SK-N-SH (cell line): ENCODE measurements around the gene ARG2.

Experiments used
- CHD2 ChIP-seq: fragments of 150-350 bp; IDR thresholded peaks from 2 replicates; pipeline ENCODE4 v1.6.1; 2018; ENCODE audit warnings: low read length; ENCODE audit not compliant: partially characterized antibody
- CTCF ChIP-seq: fragments of 200-600 bp; sonication (generic); IDR thresholded peaks from 2 replicates; pipeline ENCODE4 v1.6.1; 2017; ENCODE audit warnings: antibody characterized with exemption, mild to moderate bottlenecking, moderate library complexity
- ELF1 ChIP-seq: IDR thresholded peaks from 2 replicates; pipeline ENCODE4 v1.4.0; 2012
- EP300 ChIP-seq, 2 experiments: IDR thresholded peaks; 2 replicates each; pipeline versions ENCODE4 v1.4.0 to v1.6.1; 2012; ENCODE audit warnings: borderline replicate concordance in 1 of 2, low read depth in 1 of 2, low read length in 1 of 2
- IRF3 ChIP-seq: fragments of 150-350 bp; IDR thresholded peaks from 2 replicates; pipeline ENCODE4 v1.6.1; 2016; ENCODE audit warnings: mild to moderate bottlenecking, low read depth, low read length
- JUND ChIP-seq: IDR thresholded peaks from 2 replicates; pipeline ENCODE4 v1.4.0; 2012
- MXI1 ChIP-seq: IDR thresholded peaks from 2 replicates; pipeline ENCODE4 v1.6.1; 2012; ENCODE audit warnings: mild to moderate bottlenecking, low read depth, low read length, improper control_type of control experiment
- NRF1 ChIP-seq: IDR thresholded peaks from 2 replicates; pipeline ENCODE4 v1.6.1; 2012; ENCODE audit warnings: low read depth, mild to moderate bottlenecking, low read length
- POLR2AphosphoS5 ChIP-seq: IDR thresholded peaks from 2 replicates; pipeline ENCODE4 v1.6.1; 2012; ENCODE audit warnings: low read depth, low read length
- REST ChIP-seq: IDR thresholded peaks from 2 replicates; pipeline ENCODE4 v1.6.1; 2012; ENCODE audit warnings: mild to moderate bottlenecking, low read depth, low read length, moderate library complexity
- TAF1 ChIP-seq: IDR thresholded peaks from 2 replicates; pipeline ENCODE4 v1.6.1; 2012; ENCODE audit warnings: low read depth, mild to moderate bottlenecking, low read length, moderate library complexity, borderline replicate concordance
- USF1 ChIP-seq: IDR thresholded peaks from 2 replicates; pipeline ENCODE4 v1.4.0; 2012; ENCODE audit warnings: low read depth, borderline replicate concordance
- USF2 ChIP-seq: fragments of 150-350 bp; IDR thresholded peaks from 2 replicates; pipeline ENCODE4 v1.6.1; 2017; ENCODE audit warnings: antibody characterized with exemption, low read length, low read depth, borderline replicate concordance
- ZBTB33 ChIP-seq: IDR thresholded peaks from 2 replicates; pipeline ENCODE4 v1.4.0; 2012; ENCODE audit warnings: low read depth, borderline replicate concordance

- TF ChIP-seq CTCF (no peak), IRF3 (no peak), MXI1 (no peak), USF1 (no peak), CHD2 (no peak), ZBTB33 (no peak), EP300 (IDR thresholded peaks at IDR 0.05; ENCODE audit: borderline replicate concordance in 1 of 2, low read depth in 1 of 2, low read length in 1 of 2) (no peak), TAF1 (no peak), USF2 (no peak), POLR2AphosphoS5 (no peak), REST (no peak), NRF1 (no peak), JUND (no peak), ELF1 (no peak)
These were observed 60.4 kb downstream of the ARG2 start for GRCh38 chr14:67680121-67680602.
